Upper lobe of right lung (tissue), 1 donor: Measurements from ENCODE around the gene SERPINA9. TPM values are rescaled to one million over a fixed set of nuclear protein-coding genes. Genes with fewer than 3 reads are reported as not detected.

ENCODE experiments used
- ATAC-seq: fragments of 200-7000 bp; cut with Tn5 transposase; one replicate; pipeline ENCODE4 v1.9.1; 2020; ENCODE audit warnings: mild to moderate bottlenecking, moderate library complexity
- DNase-seq: peaks from one replicate; pipeline ENCODE4 v3.0.0-alpha.2; 2020
- H3K27ac ChIP-seq: fragments of 200-600 bp; one replicate; pipeline ENCODE4 v1.8.0; 2022
- H3K27me3 ChIP-seq: fragments of 200-600 bp; one replicate; pipeline ENCODE4 v1.8.0; 2022; ENCODE audit warnings: mild to moderate bottlenecking
- H3K36me3 ChIP-seq: fragments of 200-600 bp; one replicate; pipeline ENCODE4 v1.8.0; 2022
- H3K4me1 ChIP-seq: fragments of 200-600 bp; one replicate; pipeline ENCODE4 v1.8.0; 2022
- H3K4me3 ChIP-seq: fragments of 200-600 bp; one replicate; pipeline ENCODE4 v1.8.0; 2022; ENCODE audit warnings: mild to moderate bottlenecking
- H3K9me3 ChIP-seq: fragments of 200-600 bp; one replicate; pipeline ENCODE4 v1.8.0; 2022
- CTCF ChIP-seq: fragments of 200-600 bp; IDR thresholded peaks from one replicate; pipeline ENCODE4 v1.8.0; 2022; ENCODE audit warnings: antibody characterized with exemption
- intact Hi-C: fragments of 100-400 bp; cut with DNase I; formaldehyde crosslinking; loops from one replicate; pipeline ENCODE4 v1.11.0; 2022
- total RNA-seq: library from RNA; stranded (reverse); fragmentation: NEBNext Ultra II Directional; extraction: Animal tissue kit (Norgen Biotek cat#: 25700); gene quantifications from one replicate; pipeline ENCODE4 v1.2.1, GENCODE V29; 2021
- donor health status: DM: no; HTN: yes; CAD: no; lungs with severe emphysema.

SERPINA9 gene
- total RNA-seq, 1 donor from 2014 or later = not detected

- no peak overlapping the region for H3K27ac ChIP-seq
- intact Hi-C loops = no loop called here
- DNase-seq = no peak
These were observed 23.7 kb upstream of the SERPINA9 start for GRCh38 chr14:94499673-94500072.

GRCh38 chr14:94498215-94498614, 22.2 kb upstream of the SERPINA9 start:
- no peak overlapping the region for H3K4me3 ChIP-seq
- H3K4me1 ChIP-seq = no peaks in the 10 kb centered on the region
- no peak for DNase-seq
- no peak for ATAC-seq
- intact Hi-C loops = no loop called here
- H3K9me3 ChIP-seq = no peaks in the 10 kb centered on the region
- H3K27me3 ChIP-seq = no peaks in the 10 kb centered on the region
- TF ChIP-seq CTCF = no peak
- no peaks in the 10 kb centered on the region for H3K36me3 ChIP-seq
- no peak overlapping the region for H3K27ac ChIP-seq

More at GRCh38 chr14:94499673-94500072, 23.7 kb upstream of the SERPINA9 start:
- Histone ChIP-seq H3K4me1 (no peaks in the 10 kb centered on the region), H3K4me3 (no peak overlapping the region), H3K36me3 (no peaks in the 10 kb centered on the region), H3K27me3 (no peaks in the 10 kb centered on the region), H3K9me3 (no peaks in the 10 kb centered on the region)
- TF ChIP-seq CTCF = no peak
- no peak for ATAC-seq

GRCh38 chr14:94494085-94494484, 18.1 kb upstream of the SERPINA9 start:
- no peak for ATAC-seq
- no peak for DNase-seq
- no peak overlapping the region for H3K4me3 ChIP-seq
- no peaks in the 10 kb centered on the region for H3K9me3 ChIP-seq
- intact Hi-C loops = no loop called here
- no peak overlapping the region for H3K27ac ChIP-seq
- H3K4me1 ChIP-seq = no peaks in the 10 kb centered on the region
- TF ChIP-seq CTCF = no peak
- no peaks in the 10 kb centered on the region for H3K36me3 ChIP-seq
- H3K27me3 ChIP-seq = no peaks in the 10 kb centered on the region

DNA sequence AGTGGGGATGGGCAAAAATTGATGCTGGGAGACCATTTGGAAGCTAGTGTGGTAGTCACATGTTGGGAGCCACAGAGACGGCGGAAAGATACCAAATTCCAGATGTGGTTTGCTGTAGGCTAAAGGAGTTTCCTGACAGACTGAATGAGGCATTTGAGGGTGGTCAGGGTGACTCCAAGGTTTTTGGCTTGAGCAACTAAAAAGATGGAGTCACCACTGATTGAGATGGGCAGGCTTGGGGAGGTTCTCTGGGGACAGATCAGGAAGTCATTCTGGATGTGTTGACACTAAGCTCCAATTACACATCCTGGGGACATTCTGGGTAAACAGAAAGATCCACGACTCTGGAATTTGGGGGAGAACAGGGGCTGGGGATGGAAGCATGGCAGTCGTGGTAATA, 15.5 kb upstream of the SERPINA9 start:
- ATAC-seq (no peak), DNase-seq (no peak)
- no peak for TF ChIP-seq CTCF
- Histone ChIP-seq H3K27ac (no peak overlapping the region), H3K4me3 (no peak overlapping the region), H3K36me3 (no peaks in the 10 kb centered on the region), H3K9me3 (no peaks in the 10 kb centered on the region), H3K27me3 (peaks cover 12% of the 10 kb centered on the region), H3K4me1 (no peaks in the 10 kb centered on the region)
- intact Hi-C loops = no loop called here

GRCh38 chr14:94489336-94489735, 13.3 kb upstream of the SERPINA9 start:
- ATAC-seq = no peak
- no peak for DNase-seq
- H3K27me3 ChIP-seq = peaks cover 13% of the 10 kb centered on the region
- intact Hi-C loops = no loop called here
- no peaks in the 10 kb centered on the region for H3K4me1 ChIP-seq
- H3K9me3 ChIP-seq = no peaks in the 10 kb centered on the region
- H3K4me3 ChIP-seq = no peak overlapping the region
- no peak overlapping the region for H3K27ac ChIP-seq
- no peaks in the 10 kb centered on the region for H3K36me3 ChIP-seq
- TF ChIP-seq CTCF = no peak

GRCh38 chr14:94486883-94487282, 10.9 kb upstream of the SERPINA9 start:
- TF ChIP-seq CTCF = no peak
- intact Hi-C loops = no loop called here
- Histone ChIP-seq H3K4me3 (no peak overlapping the region), H3K36me3 (no peaks in the 10 kb centered on the region), H3K27me3 (peaks cover 13% of the 10 kb centered on the region), H3K9me3 (no peaks in the 10 kb centered on the region), H3K27ac (no peak overlapping the region), H3K4me1 (no peaks in the 10 kb centered on the region)
- no peak for ATAC-seq
- no peak for DNase-seq
